ENCODE data around the gene PTK6.

PTK6 gene

GRCh38 chr20:63500902-63501817 is 36.0 kb downstream of the PTK6 start:
- H3K27ac Mint-ChIP-seq = no peak overlapping the region
- peaks cover 10% of the 10 kb centered on the region for H3K9me3 Mint-ChIP-seq
- H3K27me3 Mint-ChIP-seq = peaks cover 79% of the 10 kb centered on the region
- no peaks in the 10 kb centered on the region for H3K36me3 Mint-ChIP-seq (ENCODE audit: low read depth)
- intact Hi-C loops (cut with micrococcal nuclease) = no loop called here
- H3K4me1 Mint-ChIP-seq (ENCODE audit: low read depth) = peaks cover 10% of the 10 kb centered on the region
- no peak overlapping the region for H3K4me3 Mint-ChIP-seq

GRCh38 chr20:63500151-63500901 is 36.9 kb downstream of the PTK6 start:
- peaks cover 8% of the 10 kb centered on the region for H3K9me3 Mint-ChIP-seq
- H3K27ac Mint-ChIP-seq = no peak overlapping the region
- H3K27me3 Mint-ChIP-seq = peaks cover 80% of the 10 kb centered on the region
- peaks cover 12% of the 10 kb centered on the region for H3K4me1 Mint-ChIP-seq (ENCODE audit: low read depth)
- H3K4me3 Mint-ChIP-seq = no peak overlapping the region
- intact Hi-C loops (cut with micrococcal nuclease) = no loop called here
- H3K36me3 Mint-ChIP-seq (ENCODE audit: low read depth) = no peaks in the 10 kb centered on the region

- Mint-ChIP-seq H3K9me3 (no peaks in the 10 kb centered on the region), H3K36me3 (ENCODE audit: low read depth) (no peaks in the 10 kb centered on the region), H3K4me3 (peak overlapping the region; percentile 59), H3K27me3 (peaks cover 75% of the 10 kb centered on the region), H3K27ac (no peak overlapping the region), H3K4me1 (ENCODE audit: low read depth) (peaks cover 12% of the 10 kb centered on the region)
- intact Hi-C loops (cut with micrococcal nuclease) = no loop called here
These were observed 37.7 kb downstream of the PTK6 start for GRCh38 chr20:63499338-63499969.

GRCh38 chr20:63498960-63499337 is 38.2 kb downstream of the PTK6 start, which contains the start of gene EEF1A2:
TSS of gene EEF1A2 (minus strand) at chr20:63499083. CDS start at chr20:63497763, 1,320 bp downstream.
- H3K9me3 Mint-ChIP-seq = no peaks in the 10 kb centered on the region
- H3K27me3 Mint-ChIP-seq = peaks cover 70% of the 10 kb centered on the region
- H3K36me3 Mint-ChIP-seq (ENCODE audit: low read depth) = no peaks in the 10 kb centered on the region
- peak within 1 kb of the TSS; percentile 59 for H3K4me3 Mint-ChIP-seq
- H3K27ac Mint-ChIP-seq = no peak within 1 kb of the TSS
- intact Hi-C loops (cut with micrococcal nuclease) = no loop called here
- peaks cover 12% of the 10 kb centered on the region for H3K4me1 Mint-ChIP-seq (ENCODE audit: low read depth)

- Mint-ChIP-seq H3K27me3 (peaks cover 64% of the 10 kb centered on the region), H3K4me3 (peak overlapping the region; percentile 27), H3K36me3 (ENCODE audit: low read depth) (no peaks in the 10 kb centered on the region), H3K9me3 (no peaks in the 10 kb centered on the region), H3K4me1 (ENCODE audit: low read depth) (peaks cover 12% of the 10 kb centered on the region), H3K27ac (no peak overlapping the region)
- intact Hi-C loops (cut with micrococcal nuclease) = no loop called here
These were observed 38.9 kb downstream of the PTK6 start for GRCh38 chr20:63497946-63498935.

GRCh38 chr20:63497138-63497945 is 39.8 kb downstream of the PTK6 start:
- Mint-ChIP-seq H3K36me3 (ENCODE audit: low read depth) (no peaks in the 10 kb centered on the region), H3K27me3 (peaks cover 60% of the 10 kb centered on the region), H3K4me1 (ENCODE audit: low read depth) (peaks cover 12% of the 10 kb centered on the region), H3K9me3 (peaks cover 4% of the 10 kb centered on the region), H3K27ac (no peak overlapping the region), H3K4me3 (no peak overlapping the region)
- intact Hi-C loops (cut with micrococcal nuclease) = no loop called here

GRCh38 chr20:63496596-63497120 is 40.5 kb downstream of the PTK6 start:
- peaks cover 11% of the 10 kb centered on the region for H3K9me3 Mint-ChIP-seq
- intact Hi-C loops (cut with micrococcal nuclease) = no loop called here
- H3K36me3 Mint-ChIP-seq (ENCODE audit: low read depth) = no peaks in the 10 kb centered on the region
- no peak overlapping the region for H3K27ac Mint-ChIP-seq
- peaks cover 58% of the 10 kb centered on the region for H3K27me3 Mint-ChIP-seq
- H3K4me1 Mint-ChIP-seq (ENCODE audit: low read depth) = peaks cover 12% of the 10 kb centered on the region
- H3K4me3 Mint-ChIP-seq = peak overlapping the region; percentile 70

GRCh38 chr20:63495741-63496595 is 41.2 kb downstream of the PTK6 start:
- H3K9me3 Mint-ChIP-seq = peaks cover 12% of the 10 kb centered on the region
- peak overlapping the region; percentile 70 for H3K4me3 Mint-ChIP-seq
- H3K4me1 Mint-ChIP-seq (ENCODE audit: low read depth) = peaks cover 12% of the 10 kb centered on the region
- no peaks in the 10 kb centered on the region for H3K36me3 Mint-ChIP-seq (ENCODE audit: low read depth)
- H3K27me3 Mint-ChIP-seq = peaks cover 57% of the 10 kb centered on the region
- no peak overlapping the region for H3K27ac Mint-ChIP-seq
- intact Hi-C loops (cut with micrococcal nuclease) = no loop called here

- H3K9me3 Mint-ChIP-seq = peaks cover 12% of the 10 kb centered on the region
- H3K36me3 Mint-ChIP-seq (ENCODE audit: low read depth) = no peaks in the 10 kb centered on the region
- no peak overlapping the region for H3K4me3 Mint-ChIP-seq
- H3K27me3 Mint-ChIP-seq = peaks cover 57% of the 10 kb centered on the region
- H3K27ac Mint-ChIP-seq = no peak overlapping the region
- peaks cover 12% of the 10 kb centered on the region for H3K4me1 Mint-ChIP-seq (ENCODE audit: low read depth)
- intact Hi-C loops (cut with micrococcal nuclease) = no loop called here
These were observed 41.9 kb downstream of the PTK6 start for GRCh38 chr20:63495167-63495720.

GRCh38 chr20:63494420-63495166 is 42.6 kb downstream of the PTK6 start:
- Mint-ChIP-seq H3K4me3 (no peak overlapping the region), H3K4me1 (ENCODE audit: low read depth) (peaks cover 12% of the 10 kb centered on the region), H3K27me3 (peaks cover 57% of the 10 kb centered on the region), H3K9me3 (peaks cover 12% of the 10 kb centered on the region), H3K27ac (no peak overlapping the region), H3K36me3 (ENCODE audit: low read depth) (no peaks in the 10 kb centered on the region)
- intact Hi-C loops (cut with micrococcal nuclease) = no loop called here

GRCh38 chr20:63494084-63494419 is 43.1 kb downstream of the PTK6 start:
- Mint-ChIP-seq H3K4me1 (ENCODE audit: low read depth) (peaks cover 12% of the 10 kb centered on the region), H3K36me3 (ENCODE audit: low read depth) (no peaks in the 10 kb centered on the region), H3K27ac (no peak overlapping the region), H3K27me3 (peaks cover 58% of the 10 kb centered on the region), H3K9me3 (peaks cover 12% of the 10 kb centered on the region), H3K4me3 (no peak overlapping the region)
- intact Hi-C loops (cut with micrococcal nuclease) = no loop called here
